A673 (cell line): ENCODE results near the gene CDYL2.

Experiments used
- EZH2 ChIP-seq: fragments of 200-600 bp; sonication (generic); IDR thresholded peaks from 2 replicates; pipeline ENCODE4 v1.6.1; 2017; ENCODE audit warnings: borderline replicate concordance, low read depth, mild to moderate bottlenecking, mixed read lengths, antibody characterized with exemption, low read length; ENCODE audit not compliant: poor library complexity, severe bottlenecking
- TF ChIP-seq, protein P1 (sequence below): fragments of 300-800, 200-600 bp; sonication (generic); conservative IDR thresholded peaks from 2 replicates; pipeline ENCODE4 v1.5.1; 2017; ENCODE audit warnings: low read depth, mild to moderate bottlenecking, antibody characterized with exemption, low read length, moderate library complexity, mixed read lengths

DNA sequence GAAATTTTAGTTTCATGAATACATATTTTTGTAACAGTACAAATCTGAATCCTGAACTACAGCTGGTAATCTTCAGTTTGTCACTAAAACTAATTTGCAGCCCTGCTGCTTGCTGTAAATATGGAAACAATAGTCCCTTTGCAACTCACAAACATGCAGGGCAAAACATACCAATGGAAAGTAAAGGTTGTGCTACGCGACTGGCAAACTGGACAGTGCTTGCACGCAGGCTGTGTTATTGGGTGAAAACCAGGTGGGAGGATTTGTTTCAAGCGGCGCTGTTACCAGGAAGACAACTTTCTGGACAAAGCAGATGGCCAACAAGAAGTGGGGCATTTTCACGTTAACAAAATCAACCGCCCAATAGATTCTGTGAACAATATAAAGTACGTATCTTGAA lies 93.5 kb downstream of the CDYL2 start:
- TF ChIP-seq, protein P1, sequence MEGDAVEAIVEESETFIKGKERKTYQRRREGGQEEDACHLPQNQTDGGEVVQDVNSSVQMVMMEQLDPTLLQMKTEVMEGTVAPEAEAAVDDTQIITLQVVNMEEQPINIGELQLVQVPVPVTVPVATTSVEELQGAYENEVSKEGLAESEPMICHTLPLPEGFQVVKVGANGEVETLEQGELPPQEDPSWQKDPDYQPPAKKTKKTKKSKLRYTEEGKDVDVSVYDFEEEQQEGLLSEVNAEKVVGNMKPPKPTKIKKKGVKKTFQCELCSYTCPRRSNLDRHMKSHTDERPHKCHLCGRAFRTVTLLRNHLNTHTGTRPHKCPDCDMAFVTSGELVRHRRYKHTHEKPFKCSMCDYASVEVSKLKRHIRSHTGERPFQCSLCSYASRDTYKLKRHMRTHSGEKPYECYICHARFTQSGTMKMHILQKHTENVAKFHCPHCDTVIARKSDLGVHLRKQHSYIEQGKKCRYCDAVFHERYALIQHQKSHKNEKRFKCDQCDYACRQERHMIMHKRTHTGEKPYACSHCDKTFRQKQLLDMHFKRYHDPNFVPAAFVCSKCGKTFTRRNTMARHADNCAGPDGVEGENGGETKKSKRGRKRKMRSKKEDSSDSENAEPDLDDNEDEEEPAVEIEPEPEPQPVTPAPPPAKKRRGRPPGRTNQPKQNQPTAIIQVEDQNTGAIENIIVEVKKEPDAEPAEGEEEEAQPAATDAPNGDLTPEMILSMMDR, result no peak
- no peak for TF ChIP-seq EZH2
